ENCODE data around the gene ABHD4.

- TF ChIP-seq CTCF (IDR thresholded peaks at IDR 0.05) (no peak), POLR2A (IDR thresholded peaks at IDR 0.05) (no peak)
Measured at GRCh38 chr14:22606380-22606779, 8.3 kb downstream of the ABHD4 start.

Data from Peyer's patch (tissue), 4 donors.